ENCODE data around the gene DLL3.
"Not testable (repeated sequence)": the region's sequence is repeated elsewhere in the genome, so short reads cannot be mapped to it uniquely, and the experiment has no call there.

The DLL3 gene

GRCh38 chr19:39498798-39499642, at the start of gene DLL3:
Gene DLL3, plus strand, starts transcription at chr19:39498947. Its CDS starts 28 bp downstream, at chr19:39498975.
- no peak for DNase-seq

DNA sequence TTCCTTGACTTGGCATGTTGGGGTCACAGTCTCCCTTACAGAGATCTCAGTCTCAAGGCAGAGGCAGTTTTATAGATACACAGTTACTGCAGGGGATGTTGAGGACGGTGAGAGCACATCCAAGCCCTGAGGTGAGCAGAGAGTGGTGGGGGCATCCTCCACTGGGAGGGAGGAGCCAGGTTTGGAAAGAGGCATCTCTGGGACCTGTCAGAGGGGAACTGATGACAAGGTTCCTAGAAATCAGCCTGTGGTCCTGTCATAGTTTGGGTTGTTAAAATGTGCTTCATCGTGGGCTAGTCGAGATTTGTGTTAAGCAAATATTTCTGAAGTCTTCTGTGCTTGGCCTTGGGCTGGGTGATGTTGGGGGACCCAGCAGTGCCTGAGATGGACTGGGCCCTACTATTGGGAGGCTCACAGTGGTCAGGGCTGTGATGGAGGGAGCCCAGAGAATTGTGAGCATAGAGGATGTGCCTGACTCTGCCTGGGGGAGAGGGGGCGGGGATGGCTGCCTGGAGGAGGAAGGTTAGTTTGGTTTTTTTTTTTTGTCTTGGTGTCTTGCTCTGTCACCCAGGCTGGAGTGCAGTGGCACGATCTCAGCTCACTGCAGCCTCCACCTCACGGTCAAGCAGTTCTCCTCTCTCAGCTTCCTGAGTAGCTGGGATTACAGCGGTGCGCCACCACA, 49.5 kb upstream of the DLL3 start:
- DNase-seq = no peak

DNA sequence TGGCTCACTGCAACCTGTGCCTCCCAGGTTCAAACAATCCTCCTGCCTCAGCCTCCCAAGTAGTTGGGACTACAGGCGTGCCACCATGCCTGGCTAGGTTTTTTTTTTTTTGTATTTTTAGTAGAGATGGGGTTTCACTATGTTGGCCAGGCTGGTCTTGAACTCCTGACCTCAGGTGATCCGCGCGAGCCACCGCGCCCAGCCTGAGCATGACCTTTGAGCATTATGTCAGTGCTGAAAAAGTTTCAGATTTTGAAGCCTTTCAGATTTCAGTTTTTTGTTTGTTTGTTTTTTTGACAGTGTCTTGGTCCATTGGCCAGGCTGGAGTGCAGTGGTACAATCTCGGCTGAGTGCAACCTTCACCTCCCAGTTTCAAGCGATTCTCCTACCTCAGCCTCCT, 47.5 kb upstream of the DLL3 start:
- DNase-seq = not testable (repeated sequence)

GRCh38 chr19:39463403-39463802, 35.3 kb upstream of the DLL3 start:
- DNase-seq = no peak

DNA sequence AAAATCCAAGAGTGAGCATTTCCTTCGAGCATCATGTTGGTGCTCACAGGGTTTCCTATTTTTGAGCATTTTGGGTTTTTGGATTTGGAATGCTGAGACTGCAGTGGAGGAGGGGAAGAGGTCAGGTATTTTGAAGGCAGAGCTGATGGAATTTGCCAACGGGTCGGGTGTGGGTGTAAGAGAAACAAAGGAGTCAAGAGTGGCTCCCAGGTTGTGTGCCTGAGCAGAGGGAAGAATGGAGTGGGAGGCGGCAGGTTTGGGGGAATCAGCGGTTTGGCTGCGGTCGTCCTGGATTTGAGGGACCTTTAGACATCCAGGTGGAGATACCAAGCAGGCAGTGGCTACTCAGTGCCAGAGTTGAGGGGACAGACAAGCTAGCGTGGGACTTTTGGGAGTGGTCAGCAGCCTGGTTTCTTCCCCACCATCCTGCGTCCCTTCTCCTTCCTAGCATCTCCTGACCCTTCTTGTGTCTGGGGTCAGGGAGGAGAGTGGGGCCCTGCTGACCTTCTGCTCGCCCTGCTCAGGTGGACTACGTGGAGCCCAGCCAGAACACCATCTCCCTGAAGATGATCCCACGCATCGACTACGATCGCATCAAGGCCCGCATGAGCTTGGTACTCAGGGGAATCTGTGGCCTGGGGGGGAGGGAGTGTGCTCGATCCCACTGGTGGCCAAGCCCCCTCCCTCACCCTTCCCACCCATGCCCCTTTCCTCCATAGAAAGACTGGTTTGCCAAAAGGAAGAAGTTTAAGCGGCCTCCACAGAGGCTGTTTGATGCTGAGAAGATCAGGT, 32.6 kb upstream of the DLL3 start:
- DNase-seq = no peak

- DNase-seq = no peak
Observed at GRCh38 chr19:39467941-39468340, 30.8 kb upstream of the DLL3 start.

DNA sequence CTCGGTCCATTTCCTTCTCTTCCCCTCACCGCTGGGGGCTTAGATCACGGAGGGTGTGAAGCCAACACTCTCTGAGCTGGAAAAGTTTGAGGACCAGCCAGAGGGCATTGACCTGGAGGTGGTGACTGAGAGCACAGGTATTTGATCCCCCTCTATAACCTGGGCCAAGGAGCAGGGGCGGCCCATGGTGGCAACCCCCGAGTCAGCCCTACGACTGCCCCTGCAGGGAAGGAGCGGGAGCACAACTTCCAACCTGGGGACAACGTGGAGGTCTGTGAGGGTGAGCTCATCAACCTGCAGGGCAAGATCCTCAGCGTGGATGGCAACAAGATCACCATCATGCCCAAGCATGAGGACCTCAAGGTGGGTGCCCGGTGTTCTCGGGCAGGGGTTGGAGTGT, 29.7 kb upstream of the DLL3 start:
- DNase-seq = no peak

DNA sequence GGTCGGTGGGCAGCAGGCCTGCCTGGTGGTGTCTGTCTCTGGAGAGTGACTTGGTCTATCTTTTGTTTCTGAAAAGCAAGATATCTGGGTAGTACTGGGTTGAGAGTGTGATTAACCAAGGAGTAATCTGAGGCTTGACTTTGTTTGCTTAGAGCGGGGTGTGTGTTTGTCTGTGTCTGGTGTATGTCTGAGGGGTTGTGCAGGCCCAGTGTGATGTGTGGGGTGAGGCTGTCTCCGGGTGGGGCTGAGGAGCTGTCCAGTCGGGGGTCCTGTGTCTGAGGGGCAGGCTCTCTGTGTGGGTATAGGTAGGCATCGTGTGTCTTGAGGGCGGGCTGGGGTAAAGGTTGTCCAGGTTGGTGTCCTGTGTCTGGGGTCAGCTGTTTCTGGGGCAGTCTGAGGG, 29.2 kb upstream of the DLL3 start:
- no peak for DNase-seq

DNA sequence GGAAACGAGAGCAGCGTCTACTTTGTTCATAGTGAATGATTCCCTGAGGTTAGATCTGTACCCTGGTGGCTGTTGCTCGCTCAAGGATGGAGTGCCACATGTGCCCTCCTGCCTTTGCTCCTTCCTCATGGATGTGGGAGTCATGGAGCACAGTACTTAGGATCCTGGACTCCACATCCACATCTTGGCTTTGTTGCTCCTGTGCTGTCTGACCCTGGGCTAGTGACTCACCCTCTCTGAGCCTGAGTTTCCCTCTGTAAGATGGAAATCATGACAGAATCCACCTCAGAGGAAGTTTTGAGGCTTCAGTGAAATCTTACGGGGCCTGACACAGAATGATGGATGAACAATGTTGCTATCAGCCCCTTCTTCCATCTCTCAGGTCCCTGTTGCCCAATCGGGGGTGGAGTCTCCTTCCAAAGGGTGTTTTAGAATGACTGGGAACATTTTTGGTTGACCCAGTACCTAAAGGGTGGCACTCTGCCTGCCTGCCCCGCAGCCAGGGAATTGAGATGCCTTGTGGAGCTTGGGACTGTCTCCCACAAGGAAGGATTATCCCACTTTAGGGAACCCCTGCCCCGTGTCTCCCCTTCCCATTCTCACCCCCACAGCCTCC, 27.9 kb upstream of the DLL3 start:
- no peak for DNase-seq

DNA sequence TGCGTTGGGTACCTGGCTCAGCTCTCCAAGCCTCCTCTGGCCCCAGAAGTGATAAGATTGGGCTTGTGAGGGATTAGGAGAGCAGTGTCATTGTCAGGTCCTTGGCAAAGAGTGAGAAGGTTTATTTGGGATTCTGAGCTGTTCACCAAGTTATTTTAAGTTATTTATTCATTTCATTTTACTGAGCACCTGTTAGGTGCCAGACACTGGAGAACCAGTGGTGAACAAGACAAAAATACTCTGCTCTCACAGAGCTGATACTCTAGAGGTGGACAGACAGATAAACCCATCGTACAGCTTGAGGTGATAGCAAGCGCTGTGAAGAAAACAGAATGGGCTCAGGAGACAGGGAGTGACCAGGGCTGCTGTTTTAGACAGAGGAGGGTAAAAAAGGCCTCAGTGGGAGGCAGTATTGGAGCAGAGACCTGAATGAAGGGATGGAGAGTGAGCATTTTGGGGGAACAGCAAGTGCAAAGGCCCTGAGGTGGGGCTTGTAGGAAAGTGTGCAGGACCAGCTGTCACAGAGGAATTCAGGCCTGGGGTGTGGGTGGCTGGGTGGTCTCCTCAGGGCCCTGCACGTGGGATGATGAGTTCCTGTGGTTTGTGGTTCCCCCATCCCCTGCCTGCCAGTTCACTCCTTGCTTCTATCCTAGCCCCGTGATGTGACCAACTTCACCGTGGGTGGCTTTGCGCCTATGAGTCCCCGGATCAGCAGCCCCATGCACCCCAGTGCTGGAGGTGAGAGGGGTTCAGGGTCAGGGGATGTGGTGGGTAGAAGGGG, 26.8 kb upstream of the DLL3 start:
- no peak for DNase-seq

DNA sequence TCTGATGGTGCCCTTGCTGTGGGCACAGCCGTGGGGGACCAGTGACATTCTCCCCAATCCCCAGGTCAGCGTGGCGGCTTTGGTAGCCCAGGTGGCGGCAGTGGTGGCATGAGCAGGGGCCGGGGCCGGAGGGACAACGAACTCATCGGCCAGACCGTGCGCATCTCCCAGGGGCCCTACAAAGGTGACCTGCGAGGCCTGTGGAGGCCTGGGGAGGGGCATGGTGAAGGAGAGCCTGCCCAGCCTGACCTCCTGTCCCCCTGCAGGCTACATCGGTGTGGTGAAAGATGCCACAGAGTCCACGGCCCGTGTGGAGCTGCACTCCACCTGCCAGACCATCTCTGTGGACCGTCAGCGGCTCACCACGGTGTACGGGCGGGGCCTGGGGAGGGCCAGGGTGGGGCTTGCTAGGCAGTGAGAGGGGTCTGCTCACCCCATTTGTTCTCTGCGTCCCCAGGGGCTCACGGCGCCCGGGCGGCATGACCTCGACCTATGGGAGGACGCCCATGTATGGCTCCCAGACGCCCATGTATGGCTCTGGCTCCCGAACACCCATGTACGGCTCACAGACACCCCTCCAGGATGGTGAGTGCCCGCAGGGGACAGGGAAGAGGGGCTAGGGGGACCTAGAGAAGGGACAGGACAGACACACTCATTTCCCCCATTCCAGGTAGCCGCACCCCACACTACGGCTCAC, 25.9 kb upstream of the DLL3 start:
- no peak for DNase-seq

- no peak for DNase-seq
Observed at GRCh38 chr19:39473443-39473960, 25.2 kb upstream of the DLL3 start.

GRCh38 chr19:39474139-39474620, 24.6 kb upstream of the DLL3 start:
- DNase-seq = peak; percentile 79

DNA sequence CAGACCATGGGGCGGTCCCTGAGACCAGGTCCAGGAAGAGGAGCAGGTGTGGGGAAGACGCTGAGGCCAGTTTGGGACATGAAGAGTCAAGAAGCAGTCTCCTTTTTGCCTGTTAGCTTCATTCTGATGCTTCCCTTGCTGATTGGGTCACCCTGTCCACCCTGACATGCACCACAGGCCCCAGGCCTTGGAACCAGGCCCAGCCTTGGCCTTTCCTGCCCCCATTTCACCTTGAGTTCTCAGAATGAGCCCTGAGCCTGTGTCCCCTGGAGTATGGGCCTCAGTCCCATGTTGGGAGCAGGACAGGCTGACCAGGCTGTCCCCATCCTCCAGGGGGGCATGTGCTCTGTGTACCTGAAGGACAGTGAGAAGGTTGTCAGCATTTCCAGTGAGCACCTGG, 23.0 kb upstream of the DLL3 start:
- DNase-seq = no peak

GRCh38 chr19:39479319-39479801, 19.4 kb upstream of the DLL3 start:
- DNase-seq = not testable (repeated sequence)

GRCh38 chr19:39479916-39480315, 18.8 kb upstream of the DLL3 start:
- no peak for DNase-seq

- DNase-seq = peak; percentile 98
Observed at GRCh38 chr19:39480337-39481228, 18.2 kb upstream of the DLL3 start, which contains the start of gene TIMM50. Gene TIMM50, plus strand, starts transcription at chr19:39480838. Its CDS starts 16 bp downstream, at chr19:39480854.

- DNase-seq = no peak
Observed at GRCh38 chr19:39481229-39481545, 17.6 kb upstream of the DLL3 start.

- no peak for DNase-seq
Observed at GRCh38 chr19:39481676-39482075, 17.1 kb upstream of the DLL3 start.

GRCh38 chr19:39483141-39483540, 15.6 kb upstream of the DLL3 start:
- no peak for DNase-seq
